GM20000 (cell line): ENCODE data around the gene TOR4A.

Experiments
- DNase-seq: peaks from one replicate; pipeline ENCODE4 v3.0.0; 2012; ENCODE audit warnings: low spot score
- CTCF ChIP-seq: IDR thresholded peaks from 2 replicates; pipeline ENCODE4 v1.5.1; 2012; ENCODE audit warnings: mild to moderate bottlenecking, control low read depth; ENCODE audit errors: extremely low read depth, missing control alignments

Gene TOR4A

GRCh38 chr9:137279741-137280473 is 2.4 kb downstream of the TOR4A start:
- no peak for DNase-seq

GRCh38 chr9:137280474-137281344 is 3.2 kb downstream of the TOR4A start:
- peak; percentile 68 for TF ChIP-seq CTCF
- peak; percentile 87 for DNase-seq

More at GRCh38 chr9:137279741-137280473, 2.4 kb downstream of the TOR4A start:
- no peak for TF ChIP-seq CTCF

GRCh38 chr9:137281345-137282116 is 4.0 kb downstream of the TOR4A start:
- no peak for TF ChIP-seq CTCF
- DNase-seq, result peak; percentile 40

GRCh38 chr9:137286975-137287383 is 9.5 kb downstream of the TOR4A start:
- peak; percentile 35 for TF ChIP-seq CTCF
- DNase-seq, result peak; percentile 82

GRCh38 chr9:137293094-137293481 is 15.6 kb downstream of the TOR4A start:
- no peak for TF ChIP-seq CTCF
- DNase-seq, result no peak

- no peak for TF ChIP-seq CTCF
- no peak for DNase-seq
Observed at GRCh38 chr9:137293482-137294090, 16.1 kb downstream of the TOR4A start.
